Omental fat pad (tissue), 4 donors: ENCODE results near the gene NBEA. TPM values are rescaled to one million over a fixed set of nuclear protein-coding genes. Genes with fewer than 3 reads are reported as not detected.

Experiments used
- ATAC-seq: fragments of 150-250 bp; one replicate; pipeline ENCODE4 v1.9.1; 2016; ENCODE audit warnings: mild to moderate bottlenecking, moderate library complexity; ENCODE audit not compliant: low FRiP score
- DNase-seq: peaks from one replicate; pipeline ENCODE4 v3.0.0-alpha.2; 2019; ENCODE audit warnings: low spot score
- total RNA-seq, 4 donors: library from RNA; depleted of rRNA; stranded (reverse); fragments of >200 nt; gene quantifications; one replicate each; pipeline ENCODE4 v1.1.0, GENCODE V29; 2016
- TF ChIP-seq, protein P1 (sequence below), 3 donors: fragments of 450-650 bp; IDR thresholded peaks; one replicate each; pipeline ENCODE4 v1.5.1; 2016 to 2017; ENCODE audit warnings: antibody characterized with exemption in 3 of 3, mild to moderate bottlenecking in 3 of 3, moderate library complexity in 2 of 3

Gene NBEA
- total RNA-seq, 4 donors from 2014 or later: 4.3 to 10.7 (median 6.1) TPM

DNA sequence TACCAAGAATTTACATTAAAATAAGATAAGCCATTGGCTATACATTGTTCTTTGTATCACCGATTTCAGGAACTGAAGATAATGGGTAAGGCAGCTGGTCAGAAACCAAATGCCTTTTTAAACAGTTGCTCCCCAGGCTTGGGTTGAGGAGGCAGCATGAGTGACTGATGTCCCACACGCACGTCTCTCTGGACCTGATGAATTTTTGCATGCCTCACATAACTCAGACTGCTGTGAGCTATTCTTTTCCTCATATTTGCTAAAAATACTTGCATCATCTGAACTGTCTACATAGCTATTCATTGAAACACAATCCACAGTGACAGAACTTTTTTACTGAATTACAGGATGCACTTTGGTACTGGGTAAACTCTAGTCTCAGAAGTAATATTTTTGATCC lies 658.1 kb downstream of the NBEA start:
- TF ChIP-seq, protein P1, sequence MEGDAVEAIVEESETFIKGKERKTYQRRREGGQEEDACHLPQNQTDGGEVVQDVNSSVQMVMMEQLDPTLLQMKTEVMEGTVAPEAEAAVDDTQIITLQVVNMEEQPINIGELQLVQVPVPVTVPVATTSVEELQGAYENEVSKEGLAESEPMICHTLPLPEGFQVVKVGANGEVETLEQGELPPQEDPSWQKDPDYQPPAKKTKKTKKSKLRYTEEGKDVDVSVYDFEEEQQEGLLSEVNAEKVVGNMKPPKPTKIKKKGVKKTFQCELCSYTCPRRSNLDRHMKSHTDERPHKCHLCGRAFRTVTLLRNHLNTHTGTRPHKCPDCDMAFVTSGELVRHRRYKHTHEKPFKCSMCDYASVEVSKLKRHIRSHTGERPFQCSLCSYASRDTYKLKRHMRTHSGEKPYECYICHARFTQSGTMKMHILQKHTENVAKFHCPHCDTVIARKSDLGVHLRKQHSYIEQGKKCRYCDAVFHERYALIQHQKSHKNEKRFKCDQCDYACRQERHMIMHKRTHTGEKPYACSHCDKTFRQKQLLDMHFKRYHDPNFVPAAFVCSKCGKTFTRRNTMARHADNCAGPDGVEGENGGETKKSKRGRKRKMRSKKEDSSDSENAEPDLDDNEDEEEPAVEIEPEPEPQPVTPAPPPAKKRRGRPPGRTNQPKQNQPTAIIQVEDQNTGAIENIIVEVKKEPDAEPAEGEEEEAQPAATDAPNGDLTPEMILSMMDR (IDR thresholded peaks at IDR 0.05): no peak

DNA sequence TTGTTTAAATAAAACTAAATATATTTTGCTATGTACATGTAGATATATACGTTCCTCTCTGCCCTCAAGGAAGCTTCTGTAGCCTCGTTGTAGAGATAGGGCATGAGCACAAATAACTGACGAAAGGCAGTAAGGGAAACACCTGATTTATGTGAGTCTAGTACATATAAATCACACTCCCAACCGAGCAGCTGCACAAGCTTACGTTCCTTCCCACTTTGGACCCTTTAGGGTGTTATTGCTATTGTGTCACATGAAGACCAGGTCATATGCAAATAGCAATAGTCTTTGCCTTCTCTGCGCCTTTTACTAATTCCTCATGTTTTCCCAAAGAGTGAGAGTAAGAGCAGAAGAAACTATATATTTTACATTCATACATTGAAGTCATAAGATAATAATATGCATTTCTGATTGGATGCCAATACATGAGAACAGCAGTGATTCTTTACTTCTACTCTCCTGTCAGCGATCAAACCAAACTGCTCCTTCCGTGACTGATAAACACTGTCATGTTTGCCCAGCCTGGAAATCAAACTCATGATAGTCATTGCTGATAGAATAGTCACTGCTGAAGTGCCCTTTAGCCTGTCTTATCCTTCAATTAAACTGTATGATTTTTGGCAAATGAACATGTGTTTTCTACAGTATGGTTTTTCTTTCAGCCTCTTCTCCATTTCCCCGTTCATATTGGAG lies 661.7 kb downstream of the NBEA start:
- TF ChIP-seq, protein P1 (IDR thresholded peaks at IDR 0.05): no peak
- DNase-seq: no peak
- ATAC-seq: no peak

More for the DNA sequence above, 658.1 kb downstream of the NBEA start:
- ATAC-seq (no peak), DNase-seq (no peak)

DNA sequence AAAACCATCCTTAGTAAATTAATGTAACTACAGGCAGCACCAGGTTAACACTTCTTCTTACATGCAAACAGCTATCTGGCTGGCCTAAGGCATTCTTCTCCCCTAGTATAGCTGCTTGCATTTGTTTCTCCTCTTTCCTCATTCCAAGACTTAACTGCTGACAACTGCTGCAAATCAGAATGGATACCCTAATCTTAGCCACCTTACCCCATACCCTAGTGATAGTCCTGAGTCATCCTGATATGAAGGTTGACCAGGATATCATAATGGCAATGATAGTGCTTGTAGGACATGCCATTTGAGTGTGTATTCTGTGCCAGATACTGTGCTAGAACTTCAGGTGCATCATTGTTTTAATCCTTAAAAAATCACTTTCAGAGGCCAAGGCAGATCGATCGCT lies 672.6 kb downstream of the NBEA start:
- no peak for DNase-seq
- TF ChIP-seq, protein P1 (IDR thresholded peaks at IDR 0.05): no peak
- no peak for ATAC-seq

DNA sequence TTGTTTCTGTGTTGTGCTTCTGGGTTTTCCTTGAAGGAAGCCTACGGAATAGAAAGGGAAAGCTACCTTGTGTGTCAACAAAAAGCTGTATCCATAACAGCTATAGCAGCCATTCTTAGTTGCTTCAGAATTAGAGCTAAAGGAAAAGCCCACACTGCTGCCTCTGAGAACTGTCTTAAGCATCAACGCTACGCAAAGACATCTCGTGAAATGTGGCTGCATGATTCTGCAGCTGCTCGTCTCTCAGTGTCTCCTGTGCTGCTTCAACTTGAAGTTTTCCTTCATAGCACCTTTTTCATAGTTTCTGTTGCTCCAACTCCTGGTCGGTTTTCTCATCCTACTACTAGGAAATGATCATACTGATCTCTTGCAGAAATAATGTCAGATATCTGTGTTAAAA lies 675.4 kb downstream of the NBEA start:
- no peak for ATAC-seq
- no peak for DNase-seq
- TF ChIP-seq, protein P1 (IDR thresholded peaks at IDR 0.05): no peak

DNA sequence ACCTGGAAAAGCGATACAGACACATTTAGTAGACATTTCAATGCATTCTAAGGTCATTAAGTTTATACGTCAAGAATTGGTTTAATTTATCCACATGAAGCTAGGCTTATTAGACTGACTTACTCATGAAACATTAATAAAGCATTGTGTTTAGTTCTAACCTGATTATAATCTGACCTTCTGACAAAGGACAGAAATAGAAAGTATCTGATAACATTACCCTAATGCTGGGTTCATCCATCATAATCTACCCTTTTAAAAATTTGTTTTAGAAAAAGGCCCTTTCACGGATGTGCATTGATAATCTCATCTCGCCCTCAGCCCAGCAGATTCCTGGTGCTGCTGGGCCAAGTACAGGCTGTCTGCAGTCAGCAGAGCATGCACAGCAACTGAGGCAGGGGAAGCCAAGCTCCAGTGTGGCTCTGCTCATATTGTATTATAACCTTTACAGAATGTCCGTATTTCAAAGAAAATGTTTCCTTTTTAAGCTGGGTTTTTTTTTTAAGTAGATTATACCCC lies 676.6 kb downstream of the NBEA start:
- no peak for ATAC-seq
- no peak for DNase-seq
- TF ChIP-seq, protein P1 (IDR thresholded peaks at IDR 0.05): no peak

DNA sequence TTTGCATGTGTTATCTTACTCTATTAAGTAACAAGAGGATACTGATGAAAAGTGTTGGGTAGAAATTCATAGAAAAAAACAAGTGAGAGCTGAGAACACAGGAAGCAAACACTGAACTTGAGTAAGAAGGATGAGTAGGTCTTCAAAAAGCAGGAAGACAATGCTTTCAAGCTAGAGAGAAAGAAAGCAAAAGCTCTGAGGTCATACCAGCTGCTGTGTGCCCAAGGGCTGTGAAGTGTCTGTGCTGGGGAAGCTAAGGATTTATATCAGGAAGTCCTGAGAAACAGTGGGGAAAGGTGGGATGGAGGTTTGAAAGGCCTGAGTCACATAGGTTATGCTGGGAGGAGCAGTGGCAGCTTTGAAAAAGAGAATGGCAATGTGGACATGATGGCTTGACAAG lies 679.9 kb downstream of the NBEA start:
- ATAC-seq (no peak), DNase-seq (no peak)
- TF ChIP-seq, protein P1 (IDR thresholded peaks at IDR 0.05): no peak

DNA sequence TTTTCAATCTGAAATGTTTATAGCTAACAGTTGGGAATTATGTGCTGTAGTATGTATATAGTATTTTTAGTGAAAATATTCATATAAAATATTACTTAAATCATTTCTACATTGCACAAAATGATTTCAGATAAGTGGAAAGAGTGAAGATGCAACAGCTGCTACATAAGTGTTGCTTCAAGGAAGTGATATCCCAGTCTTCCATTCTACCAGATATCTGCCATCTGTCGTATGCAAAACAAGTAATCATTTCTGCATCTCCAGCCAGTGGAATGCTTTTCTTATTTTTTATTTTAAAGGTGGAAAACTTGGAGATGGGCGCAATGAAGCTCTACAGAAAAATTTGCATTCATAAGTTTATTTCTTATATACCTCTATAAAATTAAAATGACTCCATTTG lies 687.0 kb downstream of the NBEA start:
- TF ChIP-seq, protein P1 (IDR thresholded peaks at IDR 0.05): no peak
- no peak for DNase-seq
- ATAC-seq: no peak
